GM19395 (cell line): ENCODE measurements around the gene MARCHF4.
A peak's percentile ranks its signal among the peaks of the same experiment; 100 is the strongest.

Source experiments
- ATAC-seq: cut with Tn5 transposase; IDR thresholded peaks from one replicate; pipeline ENCODE4 v1.9.1; 2021; ENCODE audit warnings: mild to moderate bottlenecking, moderate library complexity; ENCODE audit not compliant: unreplicated experiment

Gene MARCHF4

DNA sequence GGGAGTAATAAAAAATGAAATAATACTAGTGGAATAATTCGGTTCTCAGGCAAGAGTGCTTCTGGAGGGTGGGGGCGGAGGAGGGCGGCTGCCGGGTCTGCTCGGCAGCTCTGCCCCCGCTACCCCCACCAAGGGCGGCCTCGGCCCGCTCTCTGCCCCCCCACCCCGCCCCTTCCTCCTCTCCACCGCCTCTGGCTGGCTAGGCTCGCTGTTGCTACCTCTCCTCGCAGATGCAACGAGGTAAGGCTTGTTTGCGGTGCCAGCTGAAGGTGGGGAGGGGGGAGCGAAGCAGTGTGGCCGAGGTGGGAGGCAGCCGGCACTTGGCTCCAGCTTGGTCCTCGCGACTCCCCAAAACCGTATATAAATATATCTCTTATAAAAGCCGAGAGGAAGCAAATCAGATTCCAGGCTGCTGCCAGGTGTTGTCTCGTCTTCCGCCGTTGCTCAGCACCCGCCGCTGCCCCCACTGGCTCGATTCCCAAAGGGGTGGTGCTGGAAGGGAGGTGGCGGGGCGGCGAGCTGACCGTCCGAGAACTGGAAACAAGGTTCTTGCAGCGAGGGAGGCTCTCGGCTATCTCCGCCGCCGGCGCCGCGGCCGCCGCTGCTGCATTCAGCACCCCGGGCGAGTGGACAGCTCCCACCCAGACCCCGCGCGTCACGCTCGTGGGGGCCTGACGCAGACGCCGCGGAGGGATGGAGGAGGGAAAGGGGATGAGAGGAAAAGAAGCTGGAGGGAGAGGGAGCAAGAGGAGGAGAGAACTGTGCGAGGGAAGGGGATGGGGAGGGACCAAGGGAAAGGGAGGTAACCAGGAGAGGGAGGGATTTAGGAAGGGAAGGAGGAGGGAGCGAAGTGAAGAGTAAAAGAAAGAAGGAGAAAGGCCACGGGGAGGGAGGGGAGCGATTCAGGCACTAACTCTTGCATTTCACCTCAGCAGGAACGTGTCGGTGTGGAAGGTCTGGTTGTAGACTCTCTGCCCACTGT lies at the start of gene MARCHF4:
TSS of gene MARCHF4 (minus strand) at position 763 of the 982 bp plus-strand sequence. CDS start 2,223 bp downstream, outside the sequence.
- no peak for ATAC-seq

DNA sequence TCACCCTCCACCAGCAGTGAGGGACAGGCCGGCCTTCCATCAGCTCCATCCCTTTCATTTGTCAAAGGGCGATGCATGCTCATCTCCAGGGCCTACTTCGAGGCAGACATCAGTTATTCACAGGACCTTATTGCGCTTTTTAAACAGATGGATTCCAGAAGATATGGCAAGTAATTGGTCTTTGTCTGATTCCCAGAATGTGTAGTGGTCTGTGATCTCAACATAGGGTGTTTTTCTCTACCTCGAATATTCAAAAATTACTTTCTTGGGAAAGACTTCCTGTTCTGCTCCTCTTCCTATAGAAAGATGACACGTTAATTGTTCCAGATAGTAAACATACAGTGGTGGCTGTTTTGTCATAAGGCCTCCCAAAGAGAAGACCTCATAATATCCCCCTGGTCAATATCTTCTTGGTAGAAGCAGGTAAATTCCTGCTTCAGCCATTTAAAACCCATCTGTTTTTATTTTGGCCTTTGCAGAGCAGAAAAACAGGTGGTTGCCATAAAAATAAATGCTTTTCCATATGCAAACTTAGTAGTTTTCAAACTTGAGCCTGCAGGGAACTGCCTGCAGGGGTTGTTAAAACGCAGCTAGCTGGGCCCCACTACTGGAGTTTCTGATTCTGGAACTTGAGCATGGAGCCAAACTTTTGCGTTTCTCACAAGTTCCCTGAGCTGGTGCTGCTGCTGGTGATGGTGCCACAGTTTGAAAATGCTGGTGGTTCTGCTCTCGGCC lies 48.3 kb upstream of the MARCHF4 start:
- no peak for ATAC-seq

GRCh38 chr2:216418981-216419380 lies 46.7 kb upstream of the MARCHF4 start:
- ATAC-seq: no peak

GRCh38 chr2:216416571-216417307 lies 44.5 kb upstream of the MARCHF4 start:
- ATAC-seq: no peak

DNA sequence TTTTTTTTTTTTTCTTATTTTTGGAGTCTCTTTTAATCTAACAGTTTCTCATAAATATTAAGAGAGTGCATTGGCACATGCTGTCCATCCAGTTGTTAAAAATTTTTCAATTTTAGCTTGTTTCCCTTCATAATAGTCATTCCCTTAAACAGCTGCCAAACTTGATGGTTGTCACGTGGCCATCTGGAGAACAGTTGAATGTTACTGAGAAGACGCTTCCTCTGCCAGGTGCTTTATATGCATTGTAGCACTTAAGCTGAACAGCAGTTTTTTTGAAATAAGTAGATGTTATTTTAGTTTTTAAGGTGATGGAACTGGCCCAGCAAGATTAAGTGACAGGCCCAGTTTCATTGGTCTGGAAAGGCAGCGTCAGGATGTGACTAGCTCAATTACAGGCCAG lies 43.3 kb upstream of the MARCHF4 start:
- ATAC-seq: no peak

GRCh38 chr2:216414772-216415319 lies 42.6 kb upstream of the MARCHF4 start:
- ATAC-seq: no peak

DNA sequence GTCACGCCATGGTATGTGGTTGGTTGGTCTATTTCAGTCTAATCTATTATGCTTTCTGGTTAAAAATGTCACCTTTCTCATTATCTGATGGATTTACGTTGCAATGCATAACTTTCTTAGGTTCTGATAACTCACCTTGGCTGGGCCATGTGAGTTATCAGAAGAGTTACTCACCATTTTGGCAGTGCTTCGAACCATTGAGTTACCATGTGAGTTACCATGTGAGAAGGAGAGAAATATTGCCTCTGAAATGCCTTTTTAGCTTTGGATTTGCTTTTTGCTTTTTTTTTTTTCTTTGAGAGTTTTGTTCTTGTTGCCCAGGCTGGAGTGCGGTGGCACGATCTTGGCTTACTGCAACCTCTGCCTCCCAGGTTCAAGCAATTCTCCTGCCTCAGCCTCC lies 41.6 kb upstream of the MARCHF4 start:
- no peak for ATAC-seq

GRCh38 chr2:216412022-216412999 lies 40.0 kb upstream of the MARCHF4 start, which contains the start of gene SMARCAL1:
Gene SMARCAL1 (plus strand): TSS chr2:216412484. CDS start chr2:216414705, 2,221 bp downstream.
- peak; percentile 93 for ATAC-seq

DNA sequence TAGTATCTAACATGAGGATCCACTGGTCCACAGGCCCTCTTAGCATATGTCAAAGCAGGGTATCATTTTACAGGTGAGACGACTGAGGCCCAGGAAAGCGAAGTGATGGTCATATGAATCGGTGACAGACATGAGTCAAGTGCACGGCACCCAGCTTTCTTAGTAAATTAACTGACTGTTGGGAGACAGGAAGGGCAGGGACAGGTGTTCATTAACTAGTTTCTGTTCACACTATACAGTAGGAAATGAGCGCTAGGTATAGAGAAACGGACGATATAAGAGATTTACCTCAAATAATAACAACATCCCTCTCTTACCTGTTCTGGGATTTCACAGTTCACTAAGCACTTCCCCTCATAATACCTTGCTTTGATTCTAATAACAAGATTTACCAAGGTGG lies 38.3 kb upstream of the MARCHF4 start:
- ATAC-seq: peak; percentile 18

- ATAC-seq: no peak
Observed at GRCh38 chr2:216408426-216409290, 36.4 kb upstream of the MARCHF4 start.

GRCh38 chr2:216406826-216407225 lies 34.5 kb upstream of the MARCHF4 start:
- ATAC-seq: no peak

DNA sequence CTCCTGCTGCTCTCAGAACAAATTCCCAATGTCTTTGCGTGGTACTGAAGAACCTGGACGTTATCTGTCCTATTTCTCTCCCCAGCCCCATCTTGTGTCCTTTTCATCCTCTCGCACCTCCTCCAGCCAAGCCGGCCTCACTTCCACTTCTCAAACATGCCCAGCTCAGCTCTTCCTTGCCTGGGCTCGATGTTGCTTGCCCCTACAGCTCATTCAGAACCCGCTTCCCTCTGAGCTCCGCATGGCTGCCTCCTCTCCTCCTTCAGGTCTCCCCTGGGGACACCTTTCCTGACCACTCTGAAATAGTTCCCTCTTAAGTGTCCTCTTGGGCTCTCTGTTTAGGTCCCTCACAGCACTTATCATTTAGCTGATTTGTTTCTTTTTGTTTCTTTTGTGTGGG lies 33.3 kb upstream of the MARCHF4 start:
- ATAC-seq: no peak

DNA sequence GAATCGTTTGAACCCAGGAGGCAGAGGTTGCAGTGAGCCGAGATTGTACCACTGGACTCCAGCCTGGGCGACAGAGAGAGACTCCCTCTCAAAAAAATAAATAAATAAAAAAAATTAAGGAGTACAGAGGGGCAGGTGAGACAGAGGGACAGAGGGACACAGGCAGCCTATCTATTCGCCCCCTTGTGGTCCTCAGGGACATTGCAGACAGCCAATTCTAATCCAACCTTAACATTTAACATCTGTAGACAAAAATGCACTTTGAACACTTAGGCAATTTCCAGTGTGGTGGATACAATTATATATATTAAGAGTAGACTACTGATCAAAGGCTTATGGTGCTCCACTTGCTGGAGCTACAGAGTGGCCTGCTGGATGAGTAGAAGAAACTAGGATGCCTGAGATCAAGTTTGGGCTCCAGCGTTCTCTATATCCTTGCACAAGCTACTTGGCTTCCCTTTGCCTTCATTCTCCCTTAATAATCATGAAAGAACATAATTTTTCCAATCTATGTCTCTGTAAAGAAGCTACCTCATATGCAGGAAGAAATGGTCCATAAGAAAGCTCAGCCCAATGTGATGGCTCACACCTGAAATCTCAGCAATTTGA lies 31.8 kb upstream of the MARCHF4 start:
- peak; percentile 70 for ATAC-seq

- no peak for ATAC-seq
Observed at GRCh38 chr2:216402751-216403150, 30.5 kb upstream of the MARCHF4 start.

- ATAC-seq: no peak
Observed at GRCh38 chr2:216399621-216400020, 27.3 kb upstream of the MARCHF4 start.

GRCh38 chr2:216394881-216395280 lies 22.6 kb upstream of the MARCHF4 start:
- no peak for ATAC-seq

DNA sequence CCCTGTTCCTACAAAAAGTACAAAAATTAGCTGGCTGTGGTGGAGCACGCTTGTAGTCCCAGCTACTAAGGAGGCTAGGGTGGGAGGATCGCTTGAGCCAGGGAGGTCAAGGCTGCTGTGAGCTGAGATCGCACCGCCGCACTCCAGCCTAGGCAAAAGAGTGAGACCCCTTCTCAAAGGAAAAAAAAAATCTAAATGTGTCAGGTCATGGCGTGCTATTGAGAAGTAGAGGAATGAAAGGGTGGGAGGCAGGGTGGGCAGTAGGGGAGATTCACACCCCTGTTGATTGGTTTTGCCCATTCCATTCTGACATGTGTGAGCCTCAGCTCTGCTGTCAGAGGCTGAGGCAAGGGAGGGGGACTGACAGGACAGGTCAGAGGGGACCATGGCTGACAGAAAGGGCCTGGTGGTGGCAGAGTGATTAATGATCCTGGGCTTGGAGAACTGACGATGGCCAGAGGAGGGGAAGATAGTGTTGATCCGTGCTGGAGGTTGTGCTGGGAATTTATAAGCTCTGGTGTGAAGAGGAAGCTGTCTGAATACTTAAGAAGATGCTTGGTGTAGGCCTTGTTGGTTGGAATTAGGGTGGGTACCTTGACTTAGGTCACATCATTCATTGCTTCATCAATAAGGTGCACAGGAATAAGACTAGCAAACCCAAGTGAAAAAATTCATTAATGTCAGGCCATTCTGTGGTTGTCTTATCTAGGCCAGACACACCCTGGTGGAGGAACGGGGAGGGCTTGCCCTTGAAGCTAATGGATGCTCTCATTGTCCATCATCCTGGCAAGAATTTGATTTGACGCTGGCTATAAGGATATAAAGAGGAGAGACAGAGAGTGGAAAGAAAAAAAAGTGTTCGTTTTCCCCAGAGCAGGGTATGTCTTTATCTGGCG lies 20.9 kb upstream of the MARCHF4 start:
- ATAC-seq: no peak
